ENCODE results near the gene SRSF11. TPM values are rescaled to one million over a fixed set of nuclear protein-coding genes. Genes with fewer than 3 reads are reported as not detected.
A peak's percentile ranks its signal among the peaks of the same experiment; 100 is the strongest.

SRSF11 gene, protein sequence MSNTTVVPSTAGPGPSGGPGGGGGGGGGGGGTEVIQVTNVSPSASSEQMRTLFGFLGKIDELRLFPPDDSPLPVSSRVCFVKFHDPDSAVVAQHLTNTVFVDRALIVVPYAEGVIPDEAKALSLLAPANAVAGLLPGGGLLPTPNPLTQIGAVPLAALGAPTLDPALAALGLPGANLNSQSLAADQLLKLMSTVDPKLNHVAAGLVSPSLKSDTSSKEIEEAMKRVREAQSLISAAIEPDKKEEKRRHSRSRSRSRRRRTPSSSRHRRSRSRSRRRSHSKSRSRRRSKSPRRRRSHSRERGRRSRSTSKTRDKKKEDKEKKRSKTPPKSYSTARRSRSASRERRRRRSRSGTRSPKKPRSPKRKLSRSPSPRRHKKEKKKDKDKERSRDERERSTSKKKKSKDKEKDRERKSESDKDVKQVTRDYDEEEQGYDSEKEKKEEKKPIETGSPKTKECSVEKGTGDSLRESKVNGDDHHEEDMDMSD
- total RNA-seq (2021; ENCODE audit: unreplicated experiment) = 145 TPM
- polyA plus RNA-seq (2012; ENCODE audit: insufficient read length) = 117 TPM
- Bru-seq, nascent RNA = percentile 97 among the genes with signal in this experiment
- percentile 97 among the genes with signal in this experiment for BruChase-seq, experiment 1, labeled RNA remaining after a 2-hour chase
- percentile 96 among the genes with signal in this experiment for BruChase-seq, experiment 2, labeled RNA remaining after a 6-hour chase
- long read RNA-seq, full-length matches to known transcripts = 28 of 283 reads
- long read RNA-seq, partial matches to known transcripts = 182 of 283 reads
- long read RNA-seq, other reads (novel, unspliced or antisense) = 73 of 283 reads

DNA sequence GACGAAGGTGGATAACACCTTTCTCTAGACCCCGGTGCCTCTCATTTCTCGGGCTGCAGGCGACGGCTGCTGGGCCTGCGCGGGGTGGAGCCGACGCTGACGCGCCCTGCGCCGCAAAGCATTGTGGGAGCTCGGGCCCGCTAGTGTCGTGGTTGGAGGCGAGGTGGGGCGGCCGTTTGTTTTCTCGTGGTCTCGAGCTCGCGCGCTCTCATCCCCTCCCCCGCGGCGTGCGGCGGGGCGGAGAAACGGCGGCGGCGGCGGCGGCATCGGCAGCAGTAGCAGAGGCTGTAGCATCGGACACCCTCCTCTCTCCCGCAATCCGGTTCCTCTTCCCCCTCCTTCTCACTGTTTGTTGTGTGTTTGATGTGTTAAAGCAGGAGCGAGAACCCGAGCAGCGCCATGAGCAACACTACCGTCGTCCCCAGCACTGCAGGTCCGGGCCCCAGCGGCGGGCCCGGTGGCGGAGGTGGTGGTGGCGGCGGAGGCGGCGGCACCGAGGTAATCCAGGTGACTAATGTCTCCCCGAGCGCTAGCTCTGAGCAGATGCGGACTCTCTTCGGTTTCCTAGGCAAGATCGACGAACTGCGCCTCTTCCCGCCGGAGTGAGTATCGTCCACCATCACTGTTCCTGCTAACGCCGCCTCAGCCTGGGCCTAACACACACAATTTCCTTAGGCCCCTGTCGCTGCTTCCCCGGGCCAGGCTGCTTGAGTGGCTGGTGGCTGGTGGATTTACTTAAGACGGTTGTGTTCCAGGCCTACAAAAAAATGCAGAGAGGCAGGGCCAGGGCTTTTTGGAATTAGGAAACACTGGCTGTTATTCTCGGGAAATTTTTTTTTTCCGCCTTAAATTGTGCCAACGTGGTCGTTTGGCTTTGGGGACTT, at the start of gene SRSF11:
Gene SRSF11, plus strand, starts transcription at position 143 of the 884 bp plus-strand sequence. Its CDS starts 257 bp downstream, at position 400.
- DNase-seq (ENCODE audit: low read depth, low spot score) (peak; percentile 76), ATAC-seq (peak; percentile 99)
- no TSS peak for BruUV-seq (replicated peaks)
- no peaks in the 10 kb centered on the region for H3K9me3 ChIP-seq (ENCODE audit: control insufficient read depth, insufficient read depth, low read depth, low read length)
- peaks cover 33% of the 10 kb centered on the region for H3K36me3 ChIP-seq (ENCODE audit: control insufficient read depth, insufficient read depth, low read length)
- H3K4me3 ChIP-seq (ENCODE audit: low read depth in 2 of 2, low read length in 2 of 2) = peak within 1 kb of the TSS; percentile 64 to 94
- POLR2A ChIA-PET = interaction anchor here (0.6 to 0.7 kb wide), 4 partner anchors 10 to 156 kb away, joined by 3 to 4 read pairs (median 3); no protein-coding TSS in a partner anchor
- in situ Hi-C loops (cut with HindIII; ENCODE audit: low pct_unique_long_range_greater_than_20kb, low sequenced_read_pairs) (no loop called here), intact Hi-C loops (cut with micrococcal nuclease; ENCODE audit: unreplicated experiment) (no loop called here)
- peaks cover 33% of the 10 kb centered on the region for H3K4me1 ChIP-seq (ENCODE audit: control insufficient read depth, insufficient read depth, low read length)
- H3K27me3 ChIP-seq (ENCODE audit: control insufficient read depth, insufficient read depth, low read length) = no peaks in the 10 kb centered on the region
- TF ChIP-seq SIN3A (IDR thresholded peaks at IDR 0.05; ENCODE audit: borderline replicate concordance, insufficient read depth, low read depth, low read length) (peak; percentile 76; the same call in 1 of the 2 replicates), POLR2AphosphoS5 (IDR thresholded peaks at IDR 0.05; ENCODE audit: low read depth, low read length) (peak; percentile 93), TCF7L2 (IDR thresholded peaks at IDR 0.05; ENCODE audit: low read depth, low read length) (peak; percentile 5; the same call in 1 of the 2 replicates)
- TF ChIP-seq, protein P1, sequence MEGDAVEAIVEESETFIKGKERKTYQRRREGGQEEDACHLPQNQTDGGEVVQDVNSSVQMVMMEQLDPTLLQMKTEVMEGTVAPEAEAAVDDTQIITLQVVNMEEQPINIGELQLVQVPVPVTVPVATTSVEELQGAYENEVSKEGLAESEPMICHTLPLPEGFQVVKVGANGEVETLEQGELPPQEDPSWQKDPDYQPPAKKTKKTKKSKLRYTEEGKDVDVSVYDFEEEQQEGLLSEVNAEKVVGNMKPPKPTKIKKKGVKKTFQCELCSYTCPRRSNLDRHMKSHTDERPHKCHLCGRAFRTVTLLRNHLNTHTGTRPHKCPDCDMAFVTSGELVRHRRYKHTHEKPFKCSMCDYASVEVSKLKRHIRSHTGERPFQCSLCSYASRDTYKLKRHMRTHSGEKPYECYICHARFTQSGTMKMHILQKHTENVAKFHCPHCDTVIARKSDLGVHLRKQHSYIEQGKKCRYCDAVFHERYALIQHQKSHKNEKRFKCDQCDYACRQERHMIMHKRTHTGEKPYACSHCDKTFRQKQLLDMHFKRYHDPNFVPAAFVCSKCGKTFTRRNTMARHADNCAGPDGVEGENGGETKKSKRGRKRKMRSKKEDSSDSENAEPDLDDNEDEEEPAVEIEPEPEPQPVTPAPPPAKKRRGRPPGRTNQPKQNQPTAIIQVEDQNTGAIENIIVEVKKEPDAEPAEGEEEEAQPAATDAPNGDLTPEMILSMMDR (IDR thresholded peaks at IDR 0.05) = no peak
- TF ChIP-seq, protein P2, sequence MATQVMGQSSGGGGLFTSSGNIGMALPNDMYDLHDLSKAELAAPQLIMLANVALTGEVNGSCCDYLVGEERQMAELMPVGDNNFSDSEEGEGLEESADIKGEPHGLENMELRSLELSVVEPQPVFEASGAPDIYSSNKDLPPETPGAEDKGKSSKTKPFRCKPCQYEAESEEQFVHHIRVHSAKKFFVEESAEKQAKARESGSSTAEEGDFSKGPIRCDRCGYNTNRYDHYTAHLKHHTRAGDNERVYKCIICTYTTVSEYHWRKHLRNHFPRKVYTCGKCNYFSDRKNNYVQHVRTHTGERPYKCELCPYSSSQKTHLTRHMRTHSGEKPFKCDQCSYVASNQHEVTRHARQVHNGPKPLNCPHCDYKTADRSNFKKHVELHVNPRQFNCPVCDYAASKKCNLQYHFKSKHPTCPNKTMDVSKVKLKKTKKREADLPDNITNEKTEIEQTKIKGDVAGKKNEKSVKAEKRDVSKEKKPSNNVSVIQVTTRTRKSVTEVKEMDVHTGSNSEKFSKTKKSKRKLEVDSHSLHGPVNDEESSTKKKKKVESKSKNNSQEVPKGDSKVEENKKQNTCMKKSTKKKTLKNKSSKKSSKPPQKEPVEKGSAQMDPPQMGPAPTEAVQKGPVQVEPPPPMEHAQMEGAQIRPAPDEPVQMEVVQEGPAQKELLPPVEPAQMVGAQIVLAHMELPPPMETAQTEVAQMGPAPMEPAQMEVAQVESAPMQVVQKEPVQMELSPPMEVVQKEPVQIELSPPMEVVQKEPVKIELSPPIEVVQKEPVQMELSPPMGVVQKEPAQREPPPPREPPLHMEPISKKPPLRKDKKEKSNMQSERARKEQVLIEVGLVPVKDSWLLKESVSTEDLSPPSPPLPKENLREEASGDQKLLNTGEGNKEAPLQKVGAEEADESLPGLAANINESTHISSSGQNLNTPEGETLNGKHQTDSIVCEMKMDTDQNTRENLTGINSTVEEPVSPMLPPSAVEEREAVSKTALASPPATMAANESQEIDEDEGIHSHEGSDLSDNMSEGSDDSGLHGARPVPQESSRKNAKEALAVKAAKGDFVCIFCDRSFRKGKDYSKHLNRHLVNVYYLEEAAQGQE (IDR thresholded peaks at IDR 0.05; ENCODE audit: insufficient read depth in 1 of 2, low read depth in 2 of 2, low read length in 1 of 2) = 0 out of 4 replicates have a peak, but pooled peaks of 1 of the 2 experiments have one; percentile 12
- peak within 1 kb of the TSS; percentile 98 for H3K27ac ChIP-seq (ENCODE audit: low read length)
- CTCF ChIA-PET = no interaction called here

DNA sequence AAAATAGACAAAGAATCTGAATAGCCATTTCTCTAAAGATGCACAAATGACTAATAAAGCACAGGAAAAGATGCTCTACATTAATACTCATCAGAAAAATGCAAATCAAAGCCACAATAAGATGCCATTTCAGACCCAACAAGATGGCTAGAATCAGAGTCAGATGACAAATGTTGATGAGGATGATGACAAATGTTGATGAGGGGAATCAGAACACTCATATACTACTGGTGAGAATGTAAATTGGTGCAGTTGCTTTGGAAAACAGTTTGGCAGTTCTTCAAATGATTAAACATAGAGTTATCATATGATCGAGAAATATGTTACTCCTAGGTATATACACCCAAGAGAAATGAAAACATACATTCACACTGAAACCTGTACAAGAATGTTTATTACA, 49.7 kb upstream of the SRSF11 start:
- DNase-seq (ENCODE audit: low read depth, low spot score) = no peak
- no TSS peak for BruUV-seq (replicated peaks)
- no peak for ATAC-seq
- Histone ChIP-seq H3K9me3 (ENCODE audit: control insufficient read depth, insufficient read depth, low read depth, low read length) (no peaks in the 10 kb centered on the region), H3K27me3 (ENCODE audit: control insufficient read depth, insufficient read depth, low read length) (no peaks in the 10 kb centered on the region), H3K4me1 (ENCODE audit: control insufficient read depth, insufficient read depth, low read length) (no peaks in the 10 kb centered on the region), H3K4me3 (ENCODE audit: low read depth in 2 of 2, low read length in 2 of 2) (no peak overlapping the region), H3K36me3 (ENCODE audit: control insufficient read depth, insufficient read depth, low read length) (peaks cover 4% of the 10 kb centered on the region; the same call in 1 of the 2 replicates), H3K27ac (ENCODE audit: low read length) (no peak overlapping the region)
- CTCF ChIA-PET = no interaction called here
- TF ChIP-seq, protein P2 (IDR thresholded peaks at IDR 0.05; ENCODE audit: insufficient read depth in 1 of 2, low read depth in 2 of 2, low read length in 1 of 2) = no peak
- TF ChIP-seq TCF7L2 (IDR thresholded peaks at IDR 0.05; ENCODE audit: low read depth, low read length) (no peak), SIN3A (IDR thresholded peaks at IDR 0.05; ENCODE audit: borderline replicate concordance, insufficient read depth, low read depth, low read length) (no peak), POLR2AphosphoS5 (IDR thresholded peaks at IDR 0.05; ENCODE audit: low read depth, low read length) (no peak)
- TF ChIP-seq, protein P1 (IDR thresholded peaks at IDR 0.05) = no peak
- in situ Hi-C loops (cut with HindIII; ENCODE audit: low pct_unique_long_range_greater_than_20kb, low sequenced_read_pairs) = no loop called here
- POLR2A ChIA-PET = no interaction called here
- intact Hi-C loops (cut with micrococcal nuclease; ENCODE audit: unreplicated experiment) = no loop called here
